Nephron progenitor cell (in vitro differentiated cells): ENCODE data around the gene CRAMP1.
A peak's percentile ranks its signal among the peaks of the same experiment; 100 is the strongest.

ENCODE experiments used
- DNase-seq: peaks from one replicate; pipeline ENCODE4 v3.0.0; 2021
- H3K27ac Mint-ChIP-seq: 2 replicates; pipeline ENCODE4 v1.8.0; 2021; ENCODE audit warnings: mild to moderate bottlenecking, moderate library complexity, mixed read lengths
- H3K27me3 Mint-ChIP-seq: 2 replicates; pipeline ENCODE4 v1.8.0; 2021; ENCODE audit warnings: mild to moderate bottlenecking, low read depth, mixed read lengths; ENCODE audit not compliant: poor library complexity
- H3K36me3 Mint-ChIP-seq: 2 replicates; pipeline ENCODE4 v1.8.0; 2021; ENCODE audit warnings: low read depth, mixed read lengths
- H3K4me1 Mint-ChIP-seq: 2 replicates; pipeline ENCODE4 v1.8.0; 2021; ENCODE audit warnings: mixed read lengths
- H3K4me3 Mint-ChIP-seq: 2 replicates; pipeline ENCODE4 v1.8.0; 2021; ENCODE audit warnings: mild to moderate bottlenecking, moderate library complexity, mixed read lengths
- H3K9me3 Mint-ChIP-seq: 2 replicates; pipeline ENCODE4 v1.8.0; 2021; ENCODE audit warnings: mild to moderate bottlenecking, moderate library complexity, mixed read lengths
- CTCF ChIP-seq: fragments of 200-600 bp; sonication (generic); IDR thresholded peaks from 2 replicates; pipeline ENCODE4 v1.5.0; 2021; ENCODE audit warnings: antibody characterized with exemption

CRAMP1 gene

GRCh38 chr16:1708083-1708767 is 96.1 kb downstream of the CRAMP1 start:
- no peak for TF ChIP-seq CTCF
- Mint-ChIP-seq H3K4me3 (peak overlapping the region; percentile 88), H3K36me3 (no peaks in the 10 kb centered on the region), H3K4me1 (peaks cover 44% of the 10 kb centered on the region), H3K27ac (no peak overlapping the region), H3K27me3 (no peaks in the 10 kb centered on the region), H3K9me3 (no peaks in the 10 kb centered on the region)
- no peak for DNase-seq

- no peaks in the 10 kb centered on the region for H3K9me3 Mint-ChIP-seq
- no peak for DNase-seq
- H3K4me1 Mint-ChIP-seq = peaks cover 49% of the 10 kb centered on the region
- no peaks in the 10 kb centered on the region for H3K36me3 Mint-ChIP-seq
- H3K27ac Mint-ChIP-seq = peak overlapping the region; percentile 95
- H3K4me3 Mint-ChIP-seq = peak overlapping the region; percentile 41
- TF ChIP-seq CTCF = no peak
- H3K27me3 Mint-ChIP-seq = no peaks in the 10 kb centered on the region
Measured at GRCh38 chr16:1708768-1709180, 96.6 kb downstream of the CRAMP1 start.

GRCh38 chr16:1709356-1709755 is 97.2 kb downstream of the CRAMP1 start:
- H3K27me3 Mint-ChIP-seq = no peaks in the 10 kb centered on the region
- no peak for TF ChIP-seq CTCF
- DNase-seq = no peak
- no peak overlapping the region for H3K4me3 Mint-ChIP-seq
- no peak overlapping the region for H3K27ac Mint-ChIP-seq
- H3K4me1 Mint-ChIP-seq = peaks cover 52% of the 10 kb centered on the region
- no peaks in the 10 kb centered on the region for H3K9me3 Mint-ChIP-seq
- no peaks in the 10 kb centered on the region for H3K36me3 Mint-ChIP-seq

GRCh38 chr16:1710811-1711507 is 98.8 kb downstream of the CRAMP1 start:
- Mint-ChIP-seq H3K4me3 (no peak overlapping the region), H3K27ac (no peak overlapping the region), H3K4me1 (peaks cover 50% of the 10 kb centered on the region), H3K9me3 (no peaks in the 10 kb centered on the region), H3K36me3 (peaks cover 5% of the 10 kb centered on the region), H3K27me3 (no peaks in the 10 kb centered on the region)
- DNase-seq = no peak
- TF ChIP-seq CTCF = no peak

- peaks cover 42% of the 10 kb centered on the region for H3K4me1 Mint-ChIP-seq
- H3K27ac Mint-ChIP-seq = no peak overlapping the region
- no peak for TF ChIP-seq CTCF
- no peaks in the 10 kb centered on the region for H3K27me3 Mint-ChIP-seq
- H3K36me3 Mint-ChIP-seq = peaks cover 5% of the 10 kb centered on the region
- no peak for DNase-seq
- H3K9me3 Mint-ChIP-seq = no peaks in the 10 kb centered on the region
- no peak overlapping the region for H3K4me3 Mint-ChIP-seq
Measured at GRCh38 chr16:1712791-1713261, 100.7 kb downstream of the CRAMP1 start.
